K562 (cell line): Measurements from ENCODE around the gene JMJD1C. TPM values are rescaled to one million over a fixed set of nuclear protein-coding genes. Genes with fewer than 3 reads are reported as not detected.

Experiments used
- ATAC-seq: fragments of 200-7000 bp; cut with Tn5 transposase; 3 replicates; pipeline ENCODE4 v1.9.1; 2020; ENCODE audit warnings: moderate library complexity
- BruUV-seq: library from RNA; stranded (reverse); fragments of 400-500 nt; replicated peaks from 2 replicates; lab custom pipeline; 2021; lab: Mats Ljungman, UMichigan
- CTCF ChIA-PET: fragments of 300-600 bp; formaldehyde crosslinking; extraction: SDS; loops from one replicate; lab custom pipeline; 2021; ENCODE audit warnings: low intra/inter-chr PET ratio; lab: Yijun Ruan, JAX
- POLR2A ChIA-PET: fragments of 300-600, 350-650 bp; sonication (Branson Sonifier 250); formaldehyde crosslinking; extraction: SDS; loops from one replicate; lab custom pipeline; 2021; ENCODE audit warnings: antibody characterized with exemption, inconsistent platforms; lab: Yijun Ruan, JAX
- DNase-seq, 4 experiments: peaks; one replicate each; pipeline versions ENCODE4 v3.0.0 to v3.0.0-alpha.2; 2011 to 2018; ENCODE audit warnings: low spot score in 3 of 4, mixed read lengths in 3 of 4; ENCODE audit errors: extremely low read depth in 1 of 4
- FAIRE-seq: peaks from 2 replicates; lab custom pipeline; 2011; peaks lifted over from hg19 to GRCh38; lab: Jason Lieb, UNC
- H2AFZ ChIP-seq: 2 replicates; pipeline ENCODE4 v1.6.0; 2011; ENCODE audit warnings: low read depth, low read length, control low read depth, inconsistent platforms
- H3K27ac ChIP-seq: fragments of 200-600 bp; 3 replicates; pipeline ENCODE4 v1.8.0; 2011; ENCODE audit warnings: low read depth, mild to moderate bottlenecking, control low read depth, inconsistent platforms, low read length, moderate library complexity, mixed read lengths; ENCODE audit errors: extremely low read depth
- H3K27me3 ChIP-seq, 2 experiments: fragments of 300-600 bp in 1 of 2; 2 replicates in 1 of 2; 3 replicates in 1 of 2; pipeline versions ENCODE4 v1.6.0 to v1.8.0; 2011; ENCODE audit warnings: inconsistent platforms in 2 of 2, low read length in 2 of 2, mild to moderate bottlenecking in 1 of 2, mixed read lengths in 1 of 2, moderate library complexity in 1 of 2; ENCODE audit not compliant: control insufficient read depth in 2 of 2, insufficient read depth in 2 of 2
- H3K36me3 ChIP-seq: fragments of 300-600 bp; 3 replicates; pipeline ENCODE4 v1.8.0; 2011; ENCODE audit warnings: mild to moderate bottlenecking, low read length, inconsistent platforms; ENCODE audit not compliant: control insufficient read depth, insufficient read depth
- H3K4me1 ChIP-seq, 2 experiments: fragments of 200-600 bp in 1 of 2; replicated peaks in 1 of 2; 2 replicates in 1 of 2; 3 replicates in 1 of 2; pipeline versions ENCODE4 v1.5.1 to v1.8.0; 2011; ENCODE audit warnings: inconsistent platforms in 2 of 2, low read length in 2 of 2, mild to moderate bottlenecking in 1 of 2, mixed read lengths in 1 of 2, moderate library complexity in 1 of 2; ENCODE audit not compliant: control insufficient read depth in 2 of 2, insufficient read depth in 2 of 2
- H3K4me2 ChIP-seq: 2 replicates; pipeline ENCODE4 v1.6.1; 2011; ENCODE audit warnings: low read length, control low read depth, inconsistent platforms, mixed read lengths; ENCODE audit not compliant: insufficient read depth
- H3K4me3 ChIP-seq: fragments of 200-600 bp; sonication (generic), shearing (Covaris generic); 2 replicates; pipeline ENCODE4 v1.5.1; 2016; ENCODE audit warnings: control low read depth, inconsistent platforms
- H3K79me2 ChIP-seq: fragments of 200-600 bp; 3 replicates; pipeline ENCODE4 v1.8.0; 2011; ENCODE audit warnings: low read length, inconsistent platforms; ENCODE audit not compliant: control insufficient read depth, insufficient read depth
- H3K9ac ChIP-seq, 2 experiments: 2 replicates each; pipeline versions ENCODE4 v1.6.0 to v1.6.1; 2011; ENCODE audit warnings: low read depth in 2 of 2, low read length in 2 of 2, control low read depth in 1 of 2, inconsistent platforms in 1 of 2, mild to moderate bottlenecking in 1 of 2, mixed read lengths in 1 of 2; ENCODE audit not compliant: insufficient read depth in 1 of 2
- H3K9me1 ChIP-seq: one replicate; pipeline ENCODE4 v1.6.0; 2011; ENCODE audit warnings: inconsistent platforms, mild to moderate bottlenecking, low read length, moderate library complexity; ENCODE audit not compliant: control insufficient read depth, insufficient read depth
- H3K9me3 ChIP-seq: replicated peaks from 2 replicates; pipeline ENCODE4 v1.5.1; 2011; ENCODE audit warnings: low read depth, low read length, inconsistent platforms; ENCODE audit not compliant: control insufficient read depth, insufficient read depth
- H4K20me1 ChIP-seq: replicated peaks from 2 replicates; pipeline ENCODE4 v1.6.1; 2011; ENCODE audit warnings: low read length, inconsistent platforms, mixed read lengths; ENCODE audit not compliant: control insufficient read depth, insufficient read depth
- HDAC1 ChIP-seq, 2 experiments: fragments of 450-650 bp; IDR thresholded peaks; 2 replicates each; pipeline ENCODE4 v1.6.1; 2016 to 2017; ENCODE audit warnings: inconsistent platforms in 1 of 2, mild to moderate bottlenecking in 1 of 2, moderate library complexity in 1 of 2
- POLR2A ChIP-seq: fragments of 450-650 bp; conservative IDR thresholded peaks from 2 replicates; pipeline ENCODE4 v1.6.1; 2016
- POLR2B ChIP-seq: fragments of 450-650 bp; IDR thresholded peaks from 2 replicates; pipeline ENCODE4 v1.6.1; 2018; ENCODE audit warnings: low read depth; ENCODE audit not compliant: partially characterized antibody
- RUNX1 ChIP-seq: sonication (generic); IDR thresholded peaks from 2 replicates; pipeline ENCODE4 v1.6.1; 2016; ENCODE audit warnings: antibody characterized with exemption, low read depth
- SPI1 ChIP-seq: IDR thresholded peaks from 2 replicates; pipeline ENCODE4 v1.6.1; 2011; ENCODE audit warnings: low read depth, low read length, control low read depth, borderline replicate concordance
- SUPT5H ChIP-seq: fragments of 450-650 bp; IDR thresholded peaks from 2 replicates; pipeline ENCODE4 v1.6.1; 2016
- TAF7 ChIP-seq: fragments of 450-650 bp; IDR thresholded peaks from 2 replicates; pipeline ENCODE4 v1.6.1; 2016; ENCODE audit warnings: missing genetic modification characterization, missing compliant biosample characterization
- WGBS: fragments of 100-300 bp; shearing (Covaris generic); methylation state at CpG from one replicate; pipeline ENCODE4 v1.1.6; 2016; ENCODE audit warnings: low coverage, mixed read lengths; ENCODE audit not compliant: insufficient coverage; ENCODE audit errors: missing lambda C conversion rate; 5-methylcytosine and 5-hydroxymethylcytosine counted together
- in situ Hi-C: fragments of 300-500 bp; cut with MboI; formaldehyde crosslinking; loops from 4 replicates; pipeline ENCODE4 v1.15.0; 2018; ENCODE audit warnings: inconsistent platforms, mixed read lengths
- intact Hi-C: fragments of 100-400 bp; cut with micrococcal nuclease; formaldehyde crosslinking; loops from 2 replicates; pipeline ENCODE4 v1.14.2; 2022
- polyA plus RNA-seq, 8 experiments: library from polyadenylated mRNA; depleted of rRNA in 4 of 8; stranded (reverse) in 5 of 8; unstranded in 3 of 8; fragments of >200 nt; fragmentation: Nextera tagmentation in 2 of 8; fragmentation: Illumina TruSeq in 1 of 8; extraction: Ambion mirVana in 2 of 8; extraction: Trizol in 1 of 8; gene quantifications; 2 replicates each; pipeline versions ENCODE4 v1.2.1 to v1.2.3, GENCODE V29; 2011 to 2014; ENCODE audit warnings: inconsistent platforms in 1 of 8, missing spikeins in 1 of 8
- total RNA-seq, 7 experiments: library from RNA; depleted of rRNA in 6 of 7; stranded (reverse); fragments of >200 nt in 6 of 7; fragmentation: Illumina TruSeq in 2 of 7; extraction: Trizol in 2 of 7; gene quantifications; 2 replicates each; pipeline versions ENCODE4 v1.2.1 to v1.2.3, GENCODE V29; 2011 to 2021; ENCODE audit warnings: low replicate concordance in 1 of 7
- TF ChIP-seq, protein P1 (sequence below): sonication (generic); formaldehyde crosslinking; IDR thresholded peaks from 2 replicates; pipeline ENCODE4 v1.4.0; 2020; ENCODE audit warnings: mild to moderate bottlenecking, missing genetic modification reagents
- TF ChIP-seq, protein P2 (sequence below), 3 experiments: fragments of 200-800 bp in 1 of 3; fragments of 250-450 bp in 1 of 3; fragments of 450-650 bp in 1 of 3; sonication (Bioruptor Pico) in 1 of 3; sonication (Bioruptor generic) in 1 of 3; formaldehyde crosslinking in 1 of 3; IDR thresholded peaks; 2 replicates each; pipeline versions ENCODE4 v1.6.1 to v1.8.0; 2016 to 2022; ENCODE audit warnings: mild to moderate bottlenecking in 2 of 3, missing genetic modification characterization in 2 of 3, missing compliant biosample characterization in 1 of 3, moderate library complexity in 1 of 3

Gene JMJD1C
- total and polyA plus RNA-seq, 9 of the 15 experiments (the other 6 are each of a cell fraction or from before 2014, with no cell fraction given), result 25.3 to 68.0 (median 47.2) TPM

DNA sequence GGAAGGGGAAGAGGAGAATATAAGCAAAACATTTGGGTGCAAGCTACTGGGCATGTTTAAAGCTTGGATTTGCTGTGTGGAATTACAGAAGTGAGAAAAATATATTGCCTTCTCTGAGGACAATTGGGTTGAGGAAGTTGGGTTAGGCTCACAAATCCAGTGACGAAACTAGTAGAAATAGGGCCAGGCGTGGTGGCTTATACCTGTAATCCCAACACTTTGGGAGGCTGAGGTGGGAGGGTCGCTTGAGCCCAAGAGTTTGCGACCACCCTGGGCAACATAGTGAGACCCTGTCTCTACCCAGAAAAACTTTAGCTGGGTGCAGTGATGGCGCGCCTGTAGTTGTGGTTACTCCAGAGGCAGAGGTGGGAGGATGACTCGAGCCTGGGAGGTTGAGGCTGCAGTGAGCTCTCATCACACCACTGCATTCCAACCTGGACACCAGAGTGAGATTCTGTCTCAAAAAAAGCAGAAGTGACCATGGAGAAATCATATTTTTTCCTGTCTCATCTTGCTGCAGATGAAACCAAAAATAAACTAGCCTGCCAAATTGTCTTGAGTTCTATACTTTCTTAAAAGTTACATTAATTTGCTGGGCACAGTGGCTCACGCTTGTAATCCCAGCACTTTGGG is 310.3 kb downstream of the JMJD1C start:
- Histone ChIP-seq H4K20me1 (peaks cover 3% of the 10 kb centered on the region; the same call in 1 of the 2 replicates), H3K79me2 (no peaks in the 10 kb centered on the region), H2AFZ (no peak overlapping the region), H3K9me1 (no peaks in the 10 kb centered on the region), H3K27me3 (no peaks in the 10 kb centered on the region), H3K9ac (no peak overlapping the region), H3K27ac (no peak overlapping the region), H3K4me3 (no peak overlapping the region), H3K4me2 (no peak overlapping the region), H3K4me1 (no peaks in the 10 kb centered on the region), H3K9me3 (no peaks in the 10 kb centered on the region), H3K36me3 (peaks cover 37% of the 10 kb centered on the region; the same call in 1 of the 3 replicates)
- TF ChIP-seq, protein P1, sequence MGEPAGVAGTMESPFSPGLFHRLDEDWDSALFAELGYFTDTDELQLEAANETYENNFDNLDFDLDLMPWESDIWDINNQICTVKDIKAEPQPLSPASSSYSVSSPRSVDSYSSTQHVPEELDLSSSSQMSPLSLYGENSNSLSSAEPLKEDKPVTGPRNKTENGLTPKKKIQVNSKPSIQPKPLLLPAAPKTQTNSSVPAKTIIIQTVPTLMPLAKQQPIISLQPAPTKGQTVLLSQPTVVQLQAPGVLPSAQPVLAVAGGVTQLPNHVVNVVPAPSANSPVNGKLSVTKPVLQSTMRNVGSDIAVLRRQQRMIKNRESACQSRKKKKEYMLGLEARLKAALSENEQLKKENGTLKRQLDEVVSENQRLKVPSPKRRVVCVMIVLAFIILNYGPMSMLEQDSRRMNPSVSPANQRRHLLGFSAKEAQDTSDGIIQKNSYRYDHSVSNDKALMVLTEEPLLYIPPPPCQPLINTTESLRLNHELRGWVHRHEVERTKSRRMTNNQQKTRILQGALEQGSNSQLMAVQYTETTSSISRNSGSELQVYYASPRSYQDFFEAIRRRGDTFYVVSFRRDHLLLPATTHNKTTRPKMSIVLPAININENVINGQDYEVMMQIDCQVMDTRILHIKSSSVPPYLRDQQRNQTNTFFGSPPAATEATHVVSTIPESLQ (CRISPR knock-in tag), result no peak
- TF ChIP-seq TAF7 (tag) (no peak), HDAC1 (IDR thresholded peaks at IDR 0.05) (no peak), RUNX1 (no peak), SUPT5H (peak; percentile 41; the same call in 1 of the 2 replicates), SPI1 (peak; percentile 71; the same call in 1 of the 2 replicates), POLR2A (peak; percentile 35; the same call in 1 of the 2 replicates), POLR2B (peak; percentile 38)
- TF ChIP-seq, protein P2, sequence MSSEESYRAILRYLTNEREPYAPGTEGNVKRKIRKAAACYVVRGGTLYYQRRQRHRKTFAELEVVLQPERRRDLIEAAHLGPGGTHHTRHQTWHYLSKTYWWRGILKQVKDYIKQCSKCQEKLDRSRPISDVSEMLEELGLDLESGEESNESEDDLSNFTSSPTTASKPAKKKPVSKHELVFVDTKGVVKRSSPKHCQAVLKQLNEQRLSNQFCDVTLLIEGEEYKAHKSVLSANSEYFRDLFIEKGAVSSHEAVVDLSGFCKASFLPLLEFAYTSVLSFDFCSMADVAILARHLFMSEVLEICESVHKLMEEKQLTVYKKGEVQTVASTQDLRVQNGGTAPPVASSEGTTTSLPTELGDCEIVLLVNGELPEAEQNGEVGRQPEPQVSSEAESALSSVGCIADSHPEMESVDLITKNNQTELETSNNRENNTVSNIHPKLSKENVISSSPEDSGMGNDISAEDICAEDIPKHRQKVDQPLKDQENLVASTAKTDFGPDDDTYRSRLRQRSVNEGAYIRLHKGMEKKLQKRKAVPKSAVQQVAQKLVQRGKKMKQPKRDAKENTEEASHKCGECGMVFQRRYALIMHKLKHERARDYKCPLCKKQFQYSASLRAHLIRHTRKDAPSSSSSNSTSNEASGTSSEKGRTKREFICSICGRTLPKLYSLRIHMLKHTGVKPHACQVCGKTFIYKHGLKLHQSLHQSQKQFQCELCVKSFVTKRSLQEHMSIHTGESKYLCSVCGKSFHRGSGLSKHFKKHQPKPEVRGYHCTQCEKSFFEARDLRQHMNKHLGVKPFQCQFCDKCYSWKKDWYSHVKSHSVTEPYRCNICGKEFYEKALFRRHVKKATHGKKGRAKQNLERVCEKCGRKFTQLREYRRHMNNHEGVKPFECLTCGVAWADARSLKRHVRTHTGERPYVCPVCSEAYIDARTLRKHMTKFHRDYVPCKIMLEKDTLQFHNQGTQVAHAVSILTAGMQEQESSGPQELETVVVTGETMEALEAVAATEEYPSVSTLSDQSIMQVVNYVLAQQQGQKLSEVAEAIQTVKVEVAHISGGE (CRISPR knock-in tag; IDR thresholded peaks at IDR 0.05), result no peak
- ATAC-seq (no peak), DNase-seq (no peak), FAIRE-seq (no peak)
- ChIA-PET POLR2A (interaction anchor here (0.6 to 1.4 kb wide), 3 partner anchors 11 to 325 kb away, joined by 3 to 8 read pairs (median 3); no protein-coding TSS in a partner anchor), CTCF (interaction anchor here (0.5 kb wide), 1 partner anchor 653 kb away, joined by 3 read pairs; no protein-coding TSS in a partner anchor)
- in situ Hi-C loops, result loop anchor here (10.0 kb wide), 1 partner anchor 541 kb away; no protein-coding TSS in a partner anchor
- no TSS peak for BruUV-seq
- WGBS, result 77% methylated on average over 8 of the region's 8 CpGs
- intact Hi-C loops, result loop anchor here (2.0 to 10.0 kb wide), 5 partner anchors 73 to 543 kb away; no protein-coding TSS in a partner anchor
